Islet precursor cell (in vitro differentiated cells): Measurements from ENCODE around the gene BACH2.
"Not testable (repeated sequence)": the region's sequence is repeated elsewhere in the genome, so short reads cannot be mapped to it uniquely, and the experiment has no call there.

Source experiments
- DNase-seq: peaks from one replicate; pipeline ENCODE4 v3.0.0-alpha.2; 2018

BACH2 gene

DNA sequence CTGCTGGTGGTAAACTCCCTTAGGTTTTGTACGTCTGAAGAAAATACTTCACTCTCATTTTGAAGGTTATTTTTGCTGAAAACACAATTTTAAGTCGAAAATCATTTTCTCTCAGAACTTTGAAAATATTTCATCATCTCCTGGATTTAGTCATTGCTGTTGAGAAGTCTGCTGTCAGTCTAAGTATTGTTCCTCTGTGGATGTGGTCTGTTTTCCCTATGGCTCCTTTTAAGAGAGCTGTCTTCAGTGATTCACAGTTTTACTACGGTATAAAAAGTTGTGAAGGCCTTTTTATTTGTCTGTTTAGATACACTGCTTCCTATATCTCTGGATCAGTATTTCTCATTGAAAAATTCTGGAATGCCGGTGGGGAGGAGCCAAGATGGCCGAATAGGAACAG, 243.0 kb downstream of the BACH2 start:
- no peak for DNase-seq

GRCh38 chr6:90049295-90049694, 247.3 kb downstream of the BACH2 start:
- DNase-seq = no peak

- DNase-seq = no peak
These were observed 248.3 kb downstream of the BACH2 start for GRCh38 chr6:90048206-90048967.

DNA sequence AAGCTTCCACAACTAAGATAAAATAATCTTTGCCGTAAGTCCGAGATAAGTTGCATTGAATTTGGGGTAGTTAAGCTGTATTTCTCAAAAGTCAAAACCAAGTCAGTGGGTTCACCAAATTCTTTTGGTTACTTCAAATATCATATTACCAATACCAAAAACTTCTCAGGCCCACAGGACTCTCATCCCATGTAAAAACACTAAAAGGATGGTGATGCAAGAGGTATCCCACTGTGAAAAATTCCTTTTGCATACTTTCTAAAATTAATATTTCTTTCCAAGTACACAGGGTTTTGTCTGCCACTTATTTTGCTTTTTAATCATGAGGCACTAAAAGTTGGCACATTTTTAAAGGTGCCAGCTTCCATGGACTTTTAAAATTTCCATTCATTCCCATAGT, 251.1 kb downstream of the BACH2 start:
- DNase-seq = no peak

- DNase-seq = no peak
These were observed 251.7 kb downstream of the BACH2 start for GRCh38 chr6:90044833-90045381.

DNA sequence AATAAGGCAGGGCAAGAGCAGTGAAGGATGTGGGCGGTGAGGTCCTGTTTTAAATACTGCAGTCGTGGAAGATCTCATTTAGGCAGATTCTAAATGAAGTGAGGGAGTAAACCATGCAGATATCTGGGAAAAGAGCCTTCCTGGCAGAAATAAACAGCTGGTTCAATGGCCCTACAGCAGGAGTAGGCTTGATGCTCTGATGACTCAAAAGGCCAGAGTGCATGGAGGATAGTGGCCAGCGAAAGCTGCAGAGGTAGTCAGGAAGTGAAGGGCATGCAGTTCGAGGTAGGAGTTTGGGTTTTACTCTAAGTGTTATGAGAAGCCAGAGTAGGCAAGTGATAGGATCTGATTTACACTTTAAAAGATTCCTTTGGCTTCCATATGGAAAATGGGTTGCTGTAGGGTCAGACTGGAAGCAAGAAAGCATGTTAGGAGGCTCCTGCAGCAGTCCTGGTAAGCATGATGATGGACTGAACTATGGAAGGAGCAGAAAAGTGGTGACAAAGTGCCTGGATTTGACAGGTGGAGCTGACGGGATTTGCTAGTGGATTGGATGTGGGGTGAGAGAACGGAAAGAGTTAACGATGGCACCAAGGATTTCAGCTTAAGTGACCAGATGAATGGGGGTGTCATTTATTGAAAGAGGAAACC, 252.3 kb downstream of the BACH2 start:
- DNase-seq = no peak

DNA sequence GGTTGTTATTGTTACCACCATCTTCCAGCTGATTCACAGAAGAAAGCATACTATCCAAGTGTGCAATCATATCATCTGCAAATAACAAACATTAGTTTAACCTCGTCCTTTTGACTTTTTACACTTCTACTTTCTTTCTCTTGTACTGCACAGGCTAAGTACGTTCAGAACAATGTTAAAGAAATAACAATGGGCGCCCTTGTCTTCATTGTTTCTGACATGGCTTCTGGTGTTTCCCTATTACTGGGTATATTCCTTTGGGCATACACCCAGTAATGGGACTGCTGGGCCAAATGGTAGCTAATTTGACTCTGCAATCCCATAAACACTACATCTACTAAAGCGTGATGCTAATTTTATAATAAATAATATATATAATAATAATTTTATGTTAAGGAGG, 255.7 kb downstream of the BACH2 start:
- no peak for DNase-seq

- no peak for DNase-seq
These were observed 256.7 kb downstream of the BACH2 start for GRCh38 chr6:90039911-90040310.

- DNase-seq = no peak
These were observed 257.5 kb downstream of the BACH2 start for GRCh38 chr6:90038961-90039653.

DNA sequence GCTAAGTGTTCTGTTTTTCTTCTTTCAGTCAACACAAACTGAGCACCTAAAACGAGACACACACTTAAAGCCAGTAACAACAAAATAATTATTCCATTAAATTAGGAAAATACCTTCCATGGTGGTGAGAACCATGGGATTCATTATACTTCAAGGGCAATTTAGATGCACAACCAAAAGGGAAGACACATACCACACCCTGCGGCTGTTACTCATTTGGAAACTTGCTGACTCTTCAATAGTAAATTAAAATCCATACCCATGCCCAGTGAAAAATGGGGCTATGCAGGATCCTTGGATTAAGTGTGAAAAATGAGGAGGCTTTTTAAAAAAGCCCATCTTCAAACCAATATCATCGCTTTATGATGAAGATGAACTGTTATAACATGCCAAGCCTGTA, 259.7 kb downstream of the BACH2 start:
- no peak for DNase-seq

- no peak for DNase-seq
These were observed 261.5 kb downstream of the BACH2 start for GRCh38 chr6:90035047-90035723.

DNA sequence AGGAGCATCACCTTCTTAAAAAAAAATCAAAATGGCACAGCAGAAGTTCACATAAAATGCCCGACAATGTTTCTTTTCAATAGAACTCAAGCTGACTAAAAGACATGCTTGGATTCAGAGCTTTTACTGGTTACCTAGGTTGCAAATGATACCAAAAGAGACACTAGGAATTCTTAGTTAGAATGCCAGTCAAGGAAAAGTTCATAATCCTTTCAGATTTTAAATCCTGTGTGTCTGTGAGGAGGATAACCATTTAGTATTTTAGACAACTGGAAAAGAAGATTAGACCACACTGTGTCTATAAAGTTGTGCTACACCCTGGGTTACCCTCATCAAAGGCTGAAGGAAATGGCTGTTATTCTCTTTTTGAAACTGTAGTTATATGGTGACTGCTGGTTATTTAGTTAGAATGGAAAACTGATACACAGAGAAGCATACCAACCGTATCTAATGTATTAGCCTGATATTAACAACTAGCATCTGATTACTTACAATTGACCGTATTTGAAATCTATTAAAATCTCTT, 262.8 kb downstream of the BACH2 start:
- no peak for DNase-seq

DNA sequence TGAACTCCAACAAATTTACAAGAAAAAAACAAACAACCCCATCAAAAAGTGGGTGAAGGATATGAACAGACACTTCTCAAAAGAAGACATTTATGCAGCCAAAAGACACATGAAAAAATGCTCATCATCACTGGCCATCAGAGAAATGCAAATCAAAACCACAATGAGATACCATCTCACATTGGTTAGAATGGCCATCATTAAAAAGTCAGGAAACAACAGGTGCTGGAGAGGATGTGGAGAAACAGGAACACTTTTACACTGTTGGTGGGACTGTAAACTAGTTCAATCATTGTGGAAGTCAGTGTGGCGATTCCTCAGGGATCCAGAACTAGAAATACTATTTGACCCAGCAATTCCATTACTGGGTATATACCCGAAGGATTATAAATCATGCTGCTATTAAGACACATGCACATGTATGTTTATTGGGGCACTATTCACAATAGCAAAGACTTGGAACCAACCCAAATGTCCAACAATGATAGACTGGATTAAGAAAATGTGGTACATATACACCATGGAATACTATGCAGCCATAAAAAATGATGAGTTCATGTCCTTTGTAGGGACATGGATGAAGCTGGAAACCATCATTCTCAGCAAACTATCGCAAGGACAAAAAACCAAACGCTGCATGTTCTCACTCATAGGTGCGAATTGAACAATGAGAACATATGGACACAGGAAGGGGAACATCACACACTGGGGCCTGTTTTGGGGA, 264.0 kb downstream of the BACH2 start:
- DNase-seq = not testable (repeated sequence)

- no peak for DNase-seq
These were observed 267.5 kb downstream of the BACH2 start for GRCh38 chr6:90028995-90029635.

DNA sequence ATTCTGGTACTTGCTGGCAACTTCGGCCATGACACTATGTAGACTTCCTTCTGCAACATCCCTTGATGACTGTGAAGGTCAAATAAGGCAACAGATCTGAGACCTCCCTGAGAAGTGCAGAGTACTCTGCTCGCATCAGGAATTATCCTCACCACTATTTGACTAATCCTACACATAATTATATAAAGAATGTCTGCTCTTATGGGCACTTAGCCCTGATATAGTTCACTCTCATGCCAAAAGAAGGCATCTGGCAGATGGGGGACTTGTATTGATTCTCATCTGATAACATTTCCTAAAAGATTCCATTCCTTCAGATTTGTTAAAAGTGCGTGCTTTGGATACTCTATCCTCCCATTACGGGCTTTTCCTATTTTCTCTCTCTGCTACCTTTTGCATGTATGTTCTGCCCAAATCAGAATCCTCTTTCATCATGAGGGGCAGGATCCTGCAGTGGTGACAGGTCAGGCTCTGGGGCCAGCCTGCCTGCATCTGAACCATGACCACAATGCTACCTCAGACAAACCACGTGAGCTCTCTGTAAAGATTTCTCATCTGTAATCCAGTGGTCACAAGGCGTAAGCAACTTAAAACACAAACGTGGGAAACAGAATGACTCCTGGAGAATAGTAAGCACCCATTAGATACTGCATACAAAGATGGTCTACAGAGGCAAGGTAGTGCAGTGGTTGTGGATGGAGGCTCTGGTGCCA, 268.4 kb downstream of the BACH2 start:
- no peak for DNase-seq

- DNase-seq = no peak
These were observed 270.4 kb downstream of the BACH2 start for GRCh38 chr6:90026216-90026615.

DNA sequence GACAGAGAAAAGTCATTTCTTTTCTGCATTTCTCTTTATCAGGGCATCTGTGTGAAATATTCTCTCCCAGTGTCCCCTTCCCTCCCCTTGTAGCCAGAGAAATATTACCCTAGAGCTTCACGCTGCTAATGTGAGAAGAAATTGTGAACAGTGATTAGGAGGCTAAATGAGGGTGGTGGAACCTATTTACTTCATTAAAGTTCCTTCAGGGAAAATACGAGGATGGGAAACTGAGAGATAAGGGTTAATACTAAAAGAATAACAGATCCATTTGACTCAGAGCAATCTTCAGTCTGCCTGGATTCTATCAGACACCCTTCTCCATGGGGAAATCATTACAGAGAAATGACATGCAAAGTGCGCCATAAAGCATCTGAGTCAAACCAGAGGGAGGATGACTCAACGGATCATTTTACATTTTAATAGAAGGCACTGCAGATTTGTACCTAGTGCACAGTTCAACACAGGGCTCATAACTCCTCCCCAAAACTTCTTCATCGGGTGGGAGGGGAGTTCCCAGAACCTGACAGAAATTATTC, 271.1 kb downstream of the BACH2 start:
- DNase-seq = no peak

- DNase-seq = no peak
These were observed 272.0 kb downstream of the BACH2 start for GRCh38 chr6:90024633-90025032.

DNA sequence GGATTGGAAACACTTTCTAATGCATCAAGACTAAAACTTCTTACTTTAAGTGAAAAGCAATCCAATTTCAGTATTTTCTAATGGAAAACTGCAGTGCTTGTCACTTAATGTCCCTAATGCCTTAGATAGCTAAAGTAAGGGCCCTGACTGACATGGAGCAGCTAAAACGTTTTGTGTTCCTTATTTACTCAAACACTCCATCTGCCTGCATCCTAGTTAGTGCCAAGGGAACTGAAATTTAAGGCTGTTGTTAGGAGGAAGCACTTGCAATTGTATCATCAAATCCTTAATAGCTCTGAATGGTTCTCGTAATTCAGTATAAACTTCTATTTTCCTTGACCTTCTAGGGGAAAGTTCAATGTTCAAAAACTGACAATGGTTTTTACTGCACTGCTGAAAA, 274.9 kb downstream of the BACH2 start:
- DNase-seq = no peak

DNA sequence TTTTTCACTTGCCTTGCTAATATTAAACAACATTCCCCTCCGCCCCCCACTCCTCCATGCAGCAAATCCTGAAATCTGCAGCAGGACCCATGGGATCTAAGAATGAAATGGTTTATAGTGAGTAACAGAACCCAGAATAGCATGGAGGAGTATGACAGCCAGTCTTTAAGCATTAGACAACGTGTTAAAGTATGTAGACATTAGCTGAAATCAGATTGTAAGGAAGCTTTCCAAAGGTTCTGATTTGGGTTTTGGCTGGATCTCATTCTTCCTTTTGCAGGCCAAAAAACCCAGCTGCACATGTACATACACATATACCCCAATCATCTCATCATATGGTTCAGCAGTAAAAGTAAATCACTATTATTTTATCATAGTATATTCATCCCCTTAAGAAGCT, 275.9 kb downstream of the BACH2 start:
- peak; percentile 2 for DNase-seq

GRCh38 chr6:90019216-90019615, 277.4 kb downstream of the BACH2 start:
- no peak for DNase-seq
